ENCODE data around the gene CHMP4A.

DNA sequence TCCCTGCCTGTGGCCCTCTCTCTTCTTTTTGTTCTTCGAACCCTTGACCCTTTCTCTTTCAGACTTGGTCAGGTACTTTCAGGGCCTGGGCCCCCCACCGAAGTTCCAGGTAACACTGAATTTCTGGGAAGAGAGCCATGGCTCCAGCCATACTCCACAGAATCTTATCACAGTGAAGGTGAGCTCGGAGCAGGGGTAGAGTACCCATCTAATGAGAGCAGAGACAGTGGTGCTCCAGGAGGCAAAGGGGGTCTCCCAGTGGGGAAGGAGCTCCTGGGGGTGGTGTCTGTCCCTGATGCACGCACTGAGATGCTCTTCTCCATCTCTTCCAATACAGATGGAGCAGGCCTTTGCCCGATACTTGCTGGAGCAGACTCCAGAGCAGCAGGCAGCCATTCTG lies 47.5 kb downstream of the CHMP4A start:
- TF ChIP-seq, protein P1, sequence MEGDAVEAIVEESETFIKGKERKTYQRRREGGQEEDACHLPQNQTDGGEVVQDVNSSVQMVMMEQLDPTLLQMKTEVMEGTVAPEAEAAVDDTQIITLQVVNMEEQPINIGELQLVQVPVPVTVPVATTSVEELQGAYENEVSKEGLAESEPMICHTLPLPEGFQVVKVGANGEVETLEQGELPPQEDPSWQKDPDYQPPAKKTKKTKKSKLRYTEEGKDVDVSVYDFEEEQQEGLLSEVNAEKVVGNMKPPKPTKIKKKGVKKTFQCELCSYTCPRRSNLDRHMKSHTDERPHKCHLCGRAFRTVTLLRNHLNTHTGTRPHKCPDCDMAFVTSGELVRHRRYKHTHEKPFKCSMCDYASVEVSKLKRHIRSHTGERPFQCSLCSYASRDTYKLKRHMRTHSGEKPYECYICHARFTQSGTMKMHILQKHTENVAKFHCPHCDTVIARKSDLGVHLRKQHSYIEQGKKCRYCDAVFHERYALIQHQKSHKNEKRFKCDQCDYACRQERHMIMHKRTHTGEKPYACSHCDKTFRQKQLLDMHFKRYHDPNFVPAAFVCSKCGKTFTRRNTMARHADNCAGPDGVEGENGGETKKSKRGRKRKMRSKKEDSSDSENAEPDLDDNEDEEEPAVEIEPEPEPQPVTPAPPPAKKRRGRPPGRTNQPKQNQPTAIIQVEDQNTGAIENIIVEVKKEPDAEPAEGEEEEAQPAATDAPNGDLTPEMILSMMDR (IDR thresholded peaks at IDR 0.05): no peak
- TF ChIP-seq EZH2 (IDR thresholded peaks at IDR 0.05; ENCODE audit: borderline replicate concordance, insufficient read depth, low read depth, low read length, poor library complexity, severe bottlenecking): no peak

All from B cell (primary cell).